HL-60/S4 treated with retinoic acid at 250 ng/mL for 4 days and 3 days (cell line): ENCODE data around the gene RGS6.

Experiments used
- in situ Hi-C: fragments of 300-500 bp; cut with MboI; formaldehyde crosslinking; loops from 2 replicates; pipeline ENCODE4 v1.7.0; 2022; ENCODE audit warnings: low sequenced_read_pairs

The RGS6 gene

DNA sequence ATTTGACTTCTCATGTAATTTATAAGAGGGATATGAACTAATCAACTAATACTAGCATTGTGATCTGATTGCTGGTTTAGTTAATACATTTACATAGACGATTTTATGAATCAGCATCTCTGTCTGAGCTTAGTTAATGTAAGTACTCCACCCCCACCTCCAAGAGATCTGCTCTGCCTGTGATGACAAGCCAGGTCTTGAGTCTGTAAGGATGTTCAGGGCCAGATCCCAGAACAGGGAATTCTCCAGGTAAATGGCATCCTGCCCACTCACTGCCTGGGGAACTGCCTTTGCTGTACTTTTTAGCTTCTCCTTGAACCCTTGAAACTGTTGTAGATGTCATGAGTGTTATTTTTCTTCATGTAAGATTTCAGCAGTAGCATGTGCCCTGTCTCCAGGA lies 289.8 kb downstream of the RGS6 start:
- in situ Hi-C loops = no loop called here

- in situ Hi-C loops = no loop called here
These were observed 304.4 kb downstream of the RGS6 start for GRCh38 chr14:72236629-72237028.

GRCh38 chr14:72237722-72238666 lies 305.8 kb downstream of the RGS6 start:
- in situ Hi-C loops = no loop called here

GRCh38 chr14:72243309-72244293 lies 311.4 kb downstream of the RGS6 start:
- in situ Hi-C loops = no loop called here

- in situ Hi-C loops = no loop called here
These were observed 315.8 kb downstream of the RGS6 start for GRCh38 chr14:72247896-72248465.

- in situ Hi-C loops = no loop called here
These were observed 321.3 kb downstream of the RGS6 start for GRCh38 chr14:72253503-72253902.

DNA sequence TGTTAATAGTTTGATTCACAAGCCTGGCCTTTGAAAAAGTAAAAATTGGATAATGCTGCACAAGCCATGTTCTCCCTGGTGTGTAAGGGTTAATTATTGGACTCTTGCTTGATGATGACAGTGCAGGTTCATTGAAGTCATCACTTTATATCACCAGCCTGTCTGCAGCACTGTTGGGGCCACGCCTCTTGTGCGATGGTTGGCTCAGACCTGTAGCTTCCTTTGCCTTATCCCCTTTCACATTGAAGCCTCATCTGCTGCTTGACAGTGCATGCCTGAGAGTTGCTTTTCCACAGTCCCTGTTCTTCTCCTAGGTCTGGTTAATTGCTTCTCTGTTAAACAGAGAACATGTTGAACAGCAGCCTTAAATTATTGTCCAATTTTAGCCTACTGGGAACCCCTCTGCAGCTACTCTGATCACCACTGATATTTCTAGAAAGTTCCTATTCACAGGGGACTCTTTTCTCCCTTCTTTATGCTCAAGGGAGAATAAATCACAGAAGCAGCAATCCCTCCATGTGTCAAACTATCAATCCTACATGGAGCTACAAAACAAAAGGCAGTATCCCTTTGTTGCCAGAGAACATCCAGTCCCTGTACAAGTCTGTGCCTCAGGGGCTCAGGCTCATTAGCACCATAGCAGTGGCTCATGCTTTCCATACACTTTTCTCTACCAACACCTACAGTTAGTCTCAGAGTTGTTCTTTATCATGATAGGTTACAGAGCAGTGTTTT lies 322.1 kb downstream of the RGS6 start:
- in situ Hi-C loops = no loop called here

- in situ Hi-C loops = no loop called here
These were observed 322.8 kb downstream of the RGS6 start for GRCh38 chr14:72254937-72255472.

- in situ Hi-C loops = no loop called here
These were observed 323.8 kb downstream of the RGS6 start for GRCh38 chr14:72256055-72256454.

DNA sequence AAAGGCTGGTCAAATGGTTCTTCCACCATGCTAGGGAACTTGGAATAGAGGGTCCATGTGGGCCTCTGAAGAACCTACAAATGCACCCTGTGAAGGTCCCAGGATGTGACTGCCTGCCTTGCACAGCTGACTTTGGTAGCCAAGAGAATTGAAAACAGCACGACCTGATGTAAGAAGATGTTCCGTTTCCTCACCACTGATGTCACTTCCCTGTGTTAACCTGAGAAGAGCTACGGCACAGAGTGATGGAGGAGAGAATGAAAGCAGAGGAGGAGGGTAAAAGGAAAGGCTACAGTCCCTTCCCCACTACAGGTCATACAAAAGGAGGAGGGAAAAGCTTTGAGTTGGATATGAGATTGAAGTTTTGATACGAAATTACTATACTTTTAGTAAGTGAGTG lies 328.8 kb downstream of the RGS6 start:
- in situ Hi-C loops = no loop called here

- in situ Hi-C loops = no loop called here
These were observed 330.5 kb downstream of the RGS6 start for GRCh38 chr14:72262771-72263170.

DNA sequence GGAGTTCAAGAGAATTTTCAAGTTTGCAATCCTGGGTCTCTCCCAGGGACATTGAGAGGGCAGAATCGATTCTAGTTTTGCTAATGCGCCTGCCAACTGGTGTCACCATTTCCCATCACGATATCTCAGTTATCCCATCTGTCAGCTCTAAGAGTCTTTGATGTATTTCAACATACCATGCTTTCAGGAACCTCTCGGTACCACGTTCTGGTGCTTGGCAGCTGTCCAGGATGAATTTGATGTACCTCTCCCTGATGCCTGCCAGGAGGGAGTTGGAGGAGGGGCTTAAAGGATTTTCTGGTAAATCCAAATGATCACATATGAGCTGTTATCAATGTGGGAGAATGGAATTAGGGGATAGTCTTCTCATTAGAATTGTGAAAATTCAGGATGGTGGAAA lies 332.5 kb downstream of the RGS6 start:
- in situ Hi-C loops = no loop called here

- in situ Hi-C loops = no loop called here
These were observed 338.0 kb downstream of the RGS6 start for GRCh38 chr14:72270147-72270727.

GRCh38 chr14:72270749-72271148 lies 338.5 kb downstream of the RGS6 start:
- in situ Hi-C loops = no loop called here

- in situ Hi-C loops = no loop called here
These were observed 343.0 kb downstream of the RGS6 start for GRCh38 chr14:72275242-72275641.

GRCh38 chr14:72278316-72278715 lies 346.1 kb downstream of the RGS6 start:
- in situ Hi-C loops = no loop called here

GRCh38 chr14:72284176-72284575 lies 351.9 kb downstream of the RGS6 start:
- in situ Hi-C loops = no loop called here

GRCh38 chr14:72290241-72290640 lies 358.0 kb downstream of the RGS6 start:
- in situ Hi-C loops = no loop called here

DNA sequence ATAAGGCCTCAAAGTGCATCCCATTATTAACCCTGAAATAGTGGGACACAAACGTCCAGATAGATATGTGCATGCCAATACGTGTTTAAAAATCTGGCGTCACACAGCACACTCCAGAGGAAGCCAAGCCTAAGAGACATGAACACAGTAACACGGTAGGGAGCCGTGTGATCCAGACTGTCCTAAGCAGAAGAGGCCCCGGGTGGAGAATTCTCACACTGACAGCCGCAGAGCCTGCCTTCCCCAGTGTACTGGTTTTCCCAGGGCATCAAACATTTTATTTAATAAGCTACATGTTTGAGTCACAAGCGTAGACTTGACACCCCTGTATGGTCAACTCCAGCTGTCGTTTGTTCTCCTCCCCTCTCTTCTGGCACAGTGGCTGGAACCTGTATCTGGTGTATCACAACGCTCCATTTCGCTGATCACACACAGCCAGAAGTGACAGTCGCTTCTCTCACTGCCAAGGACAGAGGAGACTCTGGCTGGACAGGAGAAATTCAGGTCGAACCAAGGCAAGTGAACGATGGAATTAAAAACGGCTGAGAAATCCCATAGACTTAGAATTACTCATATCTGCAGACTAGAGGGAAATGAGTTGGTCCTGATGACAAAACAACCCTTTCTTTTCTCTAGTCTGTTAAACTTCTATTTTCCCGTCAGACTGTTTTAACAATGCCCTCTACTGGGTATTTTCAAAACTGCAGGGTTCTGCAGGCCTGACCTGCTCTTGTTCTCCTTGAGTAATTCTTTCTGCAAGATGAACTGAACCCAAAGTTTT lies 359.9 kb downstream of the RGS6 start:
- in situ Hi-C loops = no loop called here
